Psoas muscle (tissue), 8 donors: Measurements from ENCODE around the gene RAPSN. TPM values are rescaled to one million over a fixed set of nuclear protein-coding genes. Genes with fewer than 3 reads are reported as not detected.

Source experiments
- ATAC-seq, 4 donors: fragments of 200-7000 bp; cut with Tn5 transposase; one replicate each; pipeline ENCODE4 v1.9.1; 2020; ENCODE audit warnings: moderate library complexity in 3 of 4, mild to moderate bottlenecking in 2 of 4
- DNase-seq, 2 donors: peaks; one replicate each; pipeline ENCODE4 v3.0.0-alpha.2; 2020
- H3K27ac ChIP-seq: fragments of 200-600 bp; one replicate; pipeline ENCODE4 v1.8.0; 2022
- H3K27me3 ChIP-seq, 3 donors: fragments of 200-600 bp in 1 of 3; one replicate each; pipeline versions ENCODE4 v1.6.1 to v1.8.0; 2013 to 2022; ENCODE audit warnings: low read length in 2 of 3, mild to moderate bottlenecking in 2 of 3, moderate library complexity in 1 of 3; ENCODE audit not compliant: insufficient read depth in 3 of 3
- H3K36me3 ChIP-seq, 2 donors: fragments of 200-600 bp in 1 of 2; one replicate each; pipeline versions ENCODE4 v1.6.1 to v1.8.0; 2013 to 2022; ENCODE audit warnings: low read depth in 1 of 2, mild to moderate bottlenecking in 1 of 2, moderate library complexity in 1 of 2; ENCODE audit not compliant: insufficient read depth in 1 of 2
- H3K4me1 ChIP-seq: fragments of 200-600 bp; one replicate; pipeline ENCODE4 v1.8.0; 2022
- H3K4me3 ChIP-seq: fragments of 200-600 bp; one replicate; pipeline ENCODE4 v1.8.0; 2022; ENCODE audit warnings: mild to moderate bottlenecking
- H3K9me3 ChIP-seq: fragments of 200-600 bp; one replicate; pipeline ENCODE4 v1.8.0; 2022
- WGBS, 3 donors: extraction: QIAGEN DNeasy Blood & Tissue Kit; methylation state at CpG; one replicate each; pipeline versions ENCODE4 v1.1.6 to v1.1.7; 2013; 5-methylcytosine and 5-hydroxymethylcytosine counted together
- intact Hi-C, 2 donors: fragments of 100-400 bp; cut with DNase I; formaldehyde crosslinking; loops; one replicate each; pipeline versions ENCODE4 v1.11.0 to v1.14.2; 2022
- polyA plus RNA-seq, 3 donors: library from polyadenylated mRNA; stranded (reverse); fragments of 200-250 nt; gene quantifications; one replicate each; pipeline ENCODE4 v1.2.3, GENCODE V29; 2013
- total RNA-seq, 4 donors: library from RNA; stranded (reverse); fragmentation: NEBNext Ultra II Directional in 2 of 4; extraction: Animal tissue kit (Norgen Biotek cat#: 25700) in 2 of 4; gene quantifications; one replicate each; pipeline versions ENCODE4 v1.2.1 to v1.2.4, GENCODE V29; 2021 to 2023
- TF ChIP-seq, protein P1 (sequence below): fragments of 200-600 bp; IDR thresholded peaks from one replicate; pipeline ENCODE4 v1.8.0; 2022; ENCODE audit warnings: antibody characterized with exemption
- donor health status: healthy with polysubstance abuse.
- donor health status: DM: no; HTN: no; CAD: no; lungs with moderate emphysema.
- donor health status: Bipolar disorder and iron deficiency.
- donor health status: healthy.
- donor health status: DM: yes; HTN: yes; CAD: no.
- donor health status: DM: no; HTN: no; CAD: no.
- donor health status: DM: no; HTN: no; CAD: no.
- donor health status: DM: yes; HTN: yes; CAD: no.

Gene RAPSN
- total and polyA plus RNA-seq, 7 donors = 37.6 to 90.6 (median 58.7) TPM

DNA sequence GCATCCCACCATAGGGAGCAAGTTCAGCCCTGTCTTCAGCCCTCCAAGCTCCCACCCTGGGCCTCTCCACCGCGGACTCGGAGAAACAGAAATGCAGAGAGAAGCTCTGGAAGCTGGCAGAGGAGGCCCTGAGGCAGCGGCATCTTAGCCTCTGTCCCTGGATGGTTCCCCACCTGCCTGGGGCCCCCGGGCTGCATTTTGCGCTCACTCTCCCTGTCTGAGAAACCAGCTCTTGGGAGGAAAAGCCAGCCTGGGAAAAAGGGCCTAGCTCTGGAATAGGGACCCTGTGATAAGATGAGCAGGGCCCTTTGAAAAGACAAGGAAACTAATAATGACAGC, 58.5 kb downstream of the RAPSN start:
- TF ChIP-seq, protein P1, sequence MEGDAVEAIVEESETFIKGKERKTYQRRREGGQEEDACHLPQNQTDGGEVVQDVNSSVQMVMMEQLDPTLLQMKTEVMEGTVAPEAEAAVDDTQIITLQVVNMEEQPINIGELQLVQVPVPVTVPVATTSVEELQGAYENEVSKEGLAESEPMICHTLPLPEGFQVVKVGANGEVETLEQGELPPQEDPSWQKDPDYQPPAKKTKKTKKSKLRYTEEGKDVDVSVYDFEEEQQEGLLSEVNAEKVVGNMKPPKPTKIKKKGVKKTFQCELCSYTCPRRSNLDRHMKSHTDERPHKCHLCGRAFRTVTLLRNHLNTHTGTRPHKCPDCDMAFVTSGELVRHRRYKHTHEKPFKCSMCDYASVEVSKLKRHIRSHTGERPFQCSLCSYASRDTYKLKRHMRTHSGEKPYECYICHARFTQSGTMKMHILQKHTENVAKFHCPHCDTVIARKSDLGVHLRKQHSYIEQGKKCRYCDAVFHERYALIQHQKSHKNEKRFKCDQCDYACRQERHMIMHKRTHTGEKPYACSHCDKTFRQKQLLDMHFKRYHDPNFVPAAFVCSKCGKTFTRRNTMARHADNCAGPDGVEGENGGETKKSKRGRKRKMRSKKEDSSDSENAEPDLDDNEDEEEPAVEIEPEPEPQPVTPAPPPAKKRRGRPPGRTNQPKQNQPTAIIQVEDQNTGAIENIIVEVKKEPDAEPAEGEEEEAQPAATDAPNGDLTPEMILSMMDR = no peak
- intact Hi-C loops = no loop called here
- WGBS, 3 donors = 95 to 99% (median 97%) methylated on average over 6 of the region's 6 CpGs

DNA sequence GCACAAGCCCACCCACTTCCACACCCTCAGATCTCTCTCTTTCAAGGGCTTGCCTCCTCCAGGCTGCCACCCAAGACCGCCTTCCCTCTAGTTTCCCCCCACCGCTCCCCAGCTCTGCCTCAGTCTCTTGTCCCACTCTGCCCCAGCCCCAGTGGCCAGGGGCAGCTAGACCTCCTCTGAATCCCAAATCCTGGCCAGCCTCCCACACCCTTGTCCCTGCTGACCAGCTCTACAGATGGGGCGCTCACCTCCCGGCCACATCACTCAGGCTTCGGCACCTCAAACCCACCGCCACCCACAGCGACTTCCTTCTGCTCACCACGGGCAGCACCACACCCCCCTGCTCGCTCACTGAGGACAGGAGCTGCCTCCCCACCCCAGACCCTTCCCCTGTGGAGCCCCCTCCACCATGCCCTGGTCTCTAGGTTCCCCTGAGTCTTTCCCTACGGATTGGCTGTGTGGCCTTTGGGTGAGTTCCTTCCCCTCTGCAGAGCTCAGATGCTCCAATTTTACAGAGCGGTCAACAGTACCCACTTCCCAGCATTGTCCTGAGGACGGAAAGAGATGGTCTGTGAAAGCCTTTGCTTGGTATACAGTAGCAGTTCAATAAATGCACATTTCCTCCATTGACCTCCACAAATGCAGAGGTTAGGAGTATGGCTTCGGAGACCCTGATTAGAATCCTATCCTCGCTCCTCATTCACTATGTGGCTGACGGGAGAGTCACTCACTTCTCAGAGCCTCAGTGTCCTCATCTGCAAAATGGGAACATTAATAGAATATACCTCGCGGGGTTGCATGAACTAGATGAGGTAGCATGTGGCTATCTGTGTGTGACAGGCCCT, 59.1 kb downstream of the RAPSN start:
- intact Hi-C loops = no loop called here
- ATAC-seq (no peak), DNase-seq (no peak)
- H3K9me3 ChIP-seq = no peaks in the 10 kb centered on the region
- WGBS, 3 donors = 87 to 91% (median 91%) methylated on average over 17 of the region's 17 CpGs
- no peaks in the 10 kb centered on the region for H3K36me3 ChIP-seq
- H3K4me1 ChIP-seq = peaks cover 10% of the 10 kb centered on the region
- no peak overlapping the region for H3K27ac ChIP-seq
- H3K27me3 ChIP-seq = no peaks in the 10 kb centered on the region
- H3K4me3 ChIP-seq = no peak overlapping the region
- TF ChIP-seq, protein P1 = no peak

More for the DNA sequence above, 58.5 kb downstream of the RAPSN start:
- Histone ChIP-seq H3K9me3 (no peaks in the 10 kb centered on the region), H3K27ac (no peak overlapping the region), H3K36me3 (no peaks in the 10 kb centered on the region), H3K4me3 (no peak overlapping the region), H3K4me1 (peaks cover 10% of the 10 kb centered on the region), H3K27me3 (no peaks in the 10 kb centered on the region)
- no peak for ATAC-seq
- DNase-seq = no peak

DNA sequence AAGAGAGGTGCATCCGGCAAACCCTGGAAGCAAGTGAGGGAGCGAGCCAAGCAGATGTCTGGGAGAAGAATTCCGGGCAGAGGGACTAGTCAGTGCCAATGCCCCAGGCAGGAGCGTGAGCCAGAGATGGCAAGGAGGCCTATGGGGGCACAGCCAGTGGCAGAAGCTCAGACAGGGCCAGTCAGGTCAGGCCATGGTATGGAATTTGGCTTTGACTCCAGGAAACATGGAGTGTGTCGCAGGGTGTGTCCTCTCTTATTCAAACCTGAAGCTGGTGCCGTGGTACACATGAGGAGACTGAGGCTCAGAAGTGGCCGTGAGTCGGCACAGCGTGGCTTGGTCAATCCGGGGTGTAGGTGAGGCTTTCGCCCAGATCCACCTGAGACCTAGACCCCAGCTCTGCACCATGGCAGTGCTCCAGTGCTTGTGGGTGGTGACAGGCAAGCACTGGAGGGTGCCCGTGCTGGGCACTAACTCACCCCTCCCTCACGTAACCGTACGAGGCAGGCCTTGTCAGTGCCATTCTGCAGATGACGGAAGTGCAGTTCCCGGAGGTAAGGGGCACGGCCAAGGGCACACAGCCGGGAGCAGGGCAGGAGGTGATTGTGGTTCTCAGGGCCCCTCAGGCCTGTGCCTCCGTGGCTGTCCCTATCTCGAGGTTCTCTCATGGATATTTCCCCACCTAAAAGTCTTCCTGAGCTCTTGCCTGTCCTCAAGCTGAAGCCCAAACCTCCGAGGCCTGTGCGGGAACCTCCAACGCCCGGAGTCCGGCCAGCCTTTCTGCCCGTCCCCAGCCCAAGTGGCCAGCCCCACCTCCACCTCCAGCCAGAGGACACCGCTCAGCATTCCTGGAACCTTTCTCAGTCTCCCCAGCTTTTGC, 60.0 kb downstream of the RAPSN start:
- Histone ChIP-seq H3K27me3 (no peaks in the 10 kb centered on the region), H3K27ac (no peak overlapping the region), H3K4me3 (no peak overlapping the region), H3K36me3 (no peaks in the 10 kb centered on the region), H3K9me3 (no peaks in the 10 kb centered on the region), H3K4me1 (peaks cover 8% of the 10 kb centered on the region)
- TF ChIP-seq, protein P1 = no peak
- WGBS, 3 donors = 86 to 91% (median 87%) methylated on average over 28 of the region's 28 CpGs
- intact Hi-C loops = no loop called here
- ATAC-seq (no peak), DNase-seq (no peak)

DNA sequence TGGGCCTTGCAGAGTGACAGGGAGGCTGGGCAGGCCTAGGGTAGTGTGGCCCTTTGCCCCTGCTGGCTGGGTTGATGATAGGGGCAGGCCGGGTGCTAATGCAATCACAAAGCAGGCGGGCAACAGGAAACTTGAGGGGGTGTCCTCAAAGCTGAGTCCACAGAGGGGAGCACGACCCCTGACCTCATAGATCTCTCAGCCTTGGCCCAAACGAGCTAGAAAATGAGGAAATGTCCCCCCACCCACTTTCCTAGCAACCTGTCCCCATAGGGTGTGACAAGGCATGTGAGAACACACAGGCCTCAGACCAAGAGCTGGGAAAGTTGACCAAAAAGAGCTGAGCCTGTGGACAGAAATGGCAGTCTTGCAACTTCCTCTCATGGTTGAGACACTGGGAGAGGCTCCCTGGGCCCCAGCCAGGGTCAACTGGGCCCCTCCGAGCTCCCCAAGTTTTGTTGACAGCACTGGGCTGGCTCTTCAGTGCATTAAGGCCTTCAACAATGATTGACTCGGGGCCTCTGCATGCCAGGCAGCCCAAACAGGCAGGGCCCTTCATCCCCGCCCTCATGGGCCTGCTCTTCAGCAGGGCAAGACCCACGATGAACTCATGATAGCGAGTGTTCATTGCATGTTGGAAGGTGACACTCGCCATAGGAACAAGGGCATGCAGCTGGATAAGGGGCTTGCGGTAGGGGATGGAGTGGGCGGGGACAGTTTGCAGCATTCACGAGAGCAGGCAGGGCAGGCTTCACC, 60.8 kb downstream of the RAPSN start:
- TF ChIP-seq, protein P1 = no peak
- ATAC-seq (peak in 1 of 4 donors; percentile 9), DNase-seq (no peak)
- Histone ChIP-seq H3K4me1 (no peaks in the 10 kb centered on the region), H3K9me3 (no peaks in the 10 kb centered on the region), H3K27me3 (no peaks in the 10 kb centered on the region), H3K36me3 (no peaks in the 10 kb centered on the region), H3K4me3 (no peak overlapping the region), H3K27ac (no peak overlapping the region)
- intact Hi-C loops = no loop called here
- 77 to 79% (median 78%) methylated on average over 13 of the region's 13 CpGs for WGBS, 3 donors

Other genes with a start within 250 kb of the RAPSN start
- gene DDB2, start 234.2 kb downstream of the RAPSN start, total RNA-seq = 1 to 10 TPM; 5.1 to 9.3 (median 6.9) TPM
- 10 to 100 TPM in 1 of 3 donors, 1 to 10 TPM in 2; 3.8 to 11.5 (median 4.3) TPM for gene DDB2, start 234.2 kb downstream of the RAPSN start, polyA plus RNA-seq
- 10 to 100 TPM in 3 of 4 donors, 1 to 10 TPM in 1; 7.1 to 17.8 (median 15.3) TPM for gene ACP2, start 200.3 kb downstream of the RAPSN start, total RNA-seq
- gene ACP2, start 200.3 kb downstream of the RAPSN start, polyA plus RNA-seq = 10 to 100 TPM; 13.1 to 19.0 (median 18.5) TPM
- gene NR1H3, start 191.1 kb downstream of the RAPSN start, total RNA-seq = 10 to 100 TPM in 1 of 4 donors, 1 to 10 TPM in 3; 3.9 to 12.6 (median 5.2) TPM
- gene NR1H3, start 191.1 kb downstream of the RAPSN start, polyA plus RNA-seq = 1 to 10 TPM; 6.2 to 9.3 (median 7.6) TPM
- 10 to 100 TPM; 17.5 to 33.6 (median 25.6) TPM for gene MADD, start 179.0 kb downstream of the RAPSN start, total RNA-seq
- gene MADD, start 179.0 kb downstream of the RAPSN start, polyA plus RNA-seq = 10 to 100 TPM; 11.5 to 32.0 (median 17.8) TPM
- 1 to 10 TPM in 1 of 4 donors, under 1 TPM in 3; 0.44 to 1.3 (median 0.69) TPM for gene MYBPC3, start 96.4 kb downstream of the RAPSN start, total RNA-seq
- gene MYBPC3, start 96.4 kb downstream of the RAPSN start, polyA plus RNA-seq = under 1 TPM; 0.01 to 0.13 (median 0.07) TPM
- 1 to 10 TPM; 3.6 to 8.3 (median 5.6) TPM for gene SPI1, start 70.6 kb downstream of the RAPSN start, total RNA-seq
- gene SPI1, start 70.6 kb downstream of the RAPSN start, polyA plus RNA-seq = 1 to 10 TPM; 1.6 to 3.5 (median 3.1) TPM
- 10 to 100 TPM; 14.7 to 26.9 (median 19.9) TPM for gene SLC39A13, start 40.5 kb downstream of the RAPSN start, total RNA-seq
- 10 to 100 TPM; 27.0 to 35.3 (median 29.1) TPM for gene SLC39A13, start 40.5 kb downstream of the RAPSN start, polyA plus RNA-seq
- 100 to 1,000 TPM; 141 to 255 (median 191) TPM for gene PSMC3, start 22.7 kb downstream of the RAPSN start, total RNA-seq
- 100 to 1,000 TPM; 300 to 346 (median 316) TPM for gene PSMC3, start 22.7 kb downstream of the RAPSN start, polyA plus RNA-seq
- 100 to 1,000 TPM in 3 of 4 donors, 10 to 100 TPM in 1; 79.0 to 193 (median 140) TPM for gene CELF1, start 104.0 kb upstream of the RAPSN start, total RNA-seq
- gene CELF1, start 104.0 kb upstream of the RAPSN start, polyA plus RNA-seq = 100 to 1,000 TPM in 1 of 3 donors, 10 to 100 TPM in 2; 40.1 to 112 (median 92.5) TPM
- gene PTPMT1, start 116.5 kb upstream of the RAPSN start, total RNA-seq = 10 to 100 TPM; 20.9 to 37.8 (median 27.0) TPM
- gene PTPMT1, start 116.5 kb upstream of the RAPSN start, polyA plus RNA-seq = 10 to 100 TPM; 34.5 to 40.3 (median 38.7) TPM
- 10 to 100 TPM; 14.4 to 19.7 (median 17.2) TPM for gene KBTBD4, start 129.8 kb upstream of the RAPSN start, total RNA-seq
- 10 to 100 TPM; 12.0 to 23.1 (median 19.1) TPM for gene KBTBD4, start 129.8 kb upstream of the RAPSN start, polyA plus RNA-seq
- 100 to 1,000 TPM; 160 to 285 (median 188) TPM for gene NDUFS3, start 129.9 kb upstream of the RAPSN start, total RNA-seq
- gene NDUFS3, start 129.9 kb upstream of the RAPSN start, polyA plus RNA-seq = 100 to 1,000 TPM; 225 to 528 (median 317) TPM
- gene FAM180B, start 137.5 kb upstream of the RAPSN start, total RNA-seq = under 1 TPM in 2 of 4 donors, not detected in 2; 0.15 to 0.26 TPM
- under 1 TPM; 0.04 to 0.51 (median 0.08) TPM for gene FAM180B, start 137.5 kb upstream of the RAPSN start, polyA plus RNA-seq
- gene C1QTNF4, start 145.3 kb upstream of the RAPSN start, total RNA-seq = under 1 TPM in 3 of 4 donors, not detected in 1; 0.27 to 0.42 (median 0.39) TPM
- gene C1QTNF4, start 145.3 kb upstream of the RAPSN start, polyA plus RNA-seq = under 1 TPM; 0.19 to 0.70 (median 0.20) TPM
- gene MTCH2, start 193.4 kb upstream of the RAPSN start, total RNA-seq = 100 to 1,000 TPM in 2 of 4 donors, 10 to 100 TPM in 2; 75.2 to 147 (median 100) TPM
- gene MTCH2, start 193.4 kb upstream of the RAPSN start, polyA plus RNA-seq = 100 to 1,000 TPM in 2 of 3 donors, 10 to 100 TPM in 1; 85.4 to 152 (median 108) TPM